HG03442 (cell line): ENCODE data around the gene DNAH11.
"Not testable (repeated sequence)": the region's sequence is repeated elsewhere in the genome, so short reads cannot be mapped to it uniquely, and the experiment has no call there.

ENCODE experiments used
- ATAC-seq: cut with Tn5 transposase; IDR thresholded peaks from one replicate; pipeline ENCODE4 v1.9.1; 2021; ENCODE audit warnings: mild to moderate bottlenecking, moderate library complexity; ENCODE audit not compliant: unreplicated experiment

The DNAH11 gene

GRCh38 chr7:21542891-21543527 is at the start of gene DNAH11:
TSS of gene DNAH11 (plus strand) at chr7:21543039. CDS start at chr7:21543246, 207 bp downstream.
- peak; percentile 78 for ATAC-seq

GRCh38 chr7:21495731-21496130 is 47.1 kb upstream of the DNAH11 start:
- ATAC-seq, result no peak

- no peak for ATAC-seq
These were observed 45.8 kb upstream of the DNAH11 start for GRCh38 chr7:21497072-21497471.

- no peak for ATAC-seq
These were observed 42.6 kb upstream of the DNAH11 start for GRCh38 chr7:21500117-21500832.

- no peak for ATAC-seq
These were observed 38.8 kb upstream of the DNAH11 start for GRCh38 chr7:21504021-21504420.

- ATAC-seq, result no peak
These were observed 35.1 kb upstream of the DNAH11 start for GRCh38 chr7:21507627-21508343.

GRCh38 chr7:21508538-21508937 is 34.3 kb upstream of the DNAH11 start:
- no peak for ATAC-seq

GRCh38 chr7:21514062-21514461 is 28.8 kb upstream of the DNAH11 start:
- no peak for ATAC-seq

GRCh38 chr7:21524680-21525079 is 18.2 kb upstream of the DNAH11 start:
- ATAC-seq, result no peak

- no peak for ATAC-seq
These were observed 16.8 kb upstream of the DNAH11 start for GRCh38 chr7:21526007-21526406.

GRCh38 chr7:21526448-21526847 is 16.4 kb upstream of the DNAH11 start:
- ATAC-seq, result no peak

- not testable (repeated sequence) for ATAC-seq
These were observed 10.4 kb upstream of the DNAH11 start for GRCh38 chr7:21532485-21532884.

- not testable (repeated sequence) for ATAC-seq
These were observed 9.2 kb upstream of the DNAH11 start for GRCh38 chr7:21533646-21534045.

GRCh38 chr7:21536445-21537118 is 6.3 kb upstream of the DNAH11 start:
- not testable (repeated sequence) for ATAC-seq

- no peak for ATAC-seq
These were observed 3.8 kb upstream of the DNAH11 start for GRCh38 chr7:21538936-21539495.

GRCh38 chr7:21543528-21544302 is 876 bp downstream of the DNAH11 start:
- peak; percentile 15 for ATAC-seq

GRCh38 chr7:21544303-21544656 is 1.4 kb downstream of the DNAH11 start:
- ATAC-seq, result no peak

GRCh38 chr7:21544715-21545114 is 1.9 kb downstream of the DNAH11 start:
- ATAC-seq, result no peak

GRCh38 chr7:21547501-21547900 is 4.7 kb downstream of the DNAH11 start:
- no peak for ATAC-seq

GRCh38 chr7:21548491-21548890 is 5.7 kb downstream of the DNAH11 start:
- no peak for ATAC-seq
